Stimulated activated memory B cell treated with anti-CD40 and anti-IgM and Interleukin-4, amounts not matched to agents 10 μg/mL and 1 μg/mL and 100 μg/mL, for 72 hours (primary cell): Measurements from ENCODE around the gene SNRNP27.
A peak's percentile ranks its signal among the peaks of the same experiment; 100 is the strongest.

ENCODE experiments used
- ATAC-seq: fragments of 150-1000 bp; cut with Tn5 transposase; 2 replicates; pipeline ENCODE4 v1.10.0; 2021
- H3K27ac Mint-ChIP-seq: one replicate; pipeline ENCODE4 v1.8.0; 2022; ENCODE audit warnings: mild to moderate bottlenecking, mixed read lengths
- H3K27me3 Mint-ChIP-seq: one replicate; pipeline ENCODE4 v1.8.0; 2022; ENCODE audit warnings: mixed read lengths
- H3K36me3 Mint-ChIP-seq: one replicate; pipeline ENCODE4 v1.8.0; 2022; ENCODE audit warnings: mixed read lengths
- H3K4me1 Mint-ChIP-seq: one replicate; pipeline ENCODE4 v1.8.0; 2022; ENCODE audit warnings: mixed read lengths
- H3K4me3 Mint-ChIP-seq: one replicate; pipeline ENCODE4 v1.8.0; 2022; ENCODE audit warnings: mild to moderate bottlenecking, moderate library complexity, mixed read lengths
- H3K9me3 Mint-ChIP-seq: one replicate; pipeline ENCODE4 v1.8.0; 2022; ENCODE audit warnings: mixed read lengths

SNRNP27 gene

DNA sequence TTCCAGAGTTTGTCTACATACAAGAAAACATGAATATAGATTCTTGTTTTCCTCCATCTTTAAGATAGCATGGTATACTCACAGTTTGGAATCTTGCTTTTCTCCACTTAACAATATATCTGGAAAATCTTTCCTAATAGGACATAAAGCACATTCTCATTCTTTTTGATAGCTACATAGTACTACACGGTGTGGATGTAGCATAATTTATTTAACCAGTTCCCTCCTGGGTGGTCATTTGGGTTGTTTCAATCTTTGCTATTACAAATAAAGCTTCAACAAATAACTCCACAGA, 40.8 kb downstream of the SNRNP27 start:
- H3K9me3 Mint-ChIP-seq: no peaks in the 10 kb centered on the region
- no peak overlapping the region for H3K4me3 Mint-ChIP-seq
- H3K27ac Mint-ChIP-seq: peak overlapping the region; percentile 26
- no peaks in the 10 kb centered on the region for H3K27me3 Mint-ChIP-seq
- H3K36me3 Mint-ChIP-seq: peaks cover 51% of the 10 kb centered on the region
- H3K4me1 Mint-ChIP-seq: peaks cover 22% of the 10 kb centered on the region
- ATAC-seq: no peak

DNA sequence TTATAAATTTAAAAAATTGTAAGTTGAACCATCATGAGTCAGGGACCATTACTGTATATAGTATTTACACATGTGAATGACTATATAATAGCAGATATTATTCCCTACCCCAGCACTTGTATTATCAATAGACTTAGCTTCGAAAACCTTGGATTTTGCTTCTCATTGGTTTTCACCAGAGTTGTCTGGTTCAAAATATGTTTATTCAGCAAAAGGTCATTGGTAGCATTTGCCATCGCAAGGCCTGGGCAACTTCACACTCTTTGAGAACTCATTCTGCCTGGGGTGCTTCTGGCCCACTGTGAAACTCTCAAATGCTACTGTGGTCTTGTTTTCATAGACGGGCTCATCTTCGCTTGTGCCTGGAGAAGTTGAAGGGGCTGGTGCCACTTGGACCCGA, 41.3 kb downstream of the SNRNP27 start:
- H3K9me3 Mint-ChIP-seq: no peaks in the 10 kb centered on the region
- H3K4me1 Mint-ChIP-seq: peaks cover 22% of the 10 kb centered on the region
- no peak overlapping the region for H3K27ac Mint-ChIP-seq
- ATAC-seq: no peak
- no peak overlapping the region for H3K4me3 Mint-ChIP-seq
- peaks cover 56% of the 10 kb centered on the region for H3K36me3 Mint-ChIP-seq
- no peaks in the 10 kb centered on the region for H3K27me3 Mint-ChIP-seq

DNA sequence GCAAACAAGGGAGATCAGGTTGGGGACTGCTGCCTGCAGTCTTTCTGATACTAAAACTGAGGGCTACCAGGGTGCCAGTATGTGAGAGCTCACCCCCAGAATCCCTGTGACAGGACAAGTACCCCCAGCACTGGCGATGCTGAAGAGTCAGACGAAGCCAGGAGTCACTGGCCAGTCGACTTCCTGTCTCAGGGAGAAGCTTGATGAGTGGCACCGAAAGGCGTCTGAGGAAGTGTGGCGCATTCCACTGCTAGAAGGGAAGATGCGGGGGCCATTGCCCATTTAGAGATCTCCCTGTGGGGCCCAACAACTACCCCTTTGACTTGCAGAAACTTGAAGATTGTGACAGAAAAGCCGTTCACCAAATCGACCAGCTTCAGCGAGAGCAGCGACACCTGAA, 43.1 kb downstream of the SNRNP27 start:
- ATAC-seq: no peak
- Mint-ChIP-seq H3K4me1 (peaks cover 16% of the 10 kb centered on the region), H3K4me3 (no peak overlapping the region), H3K27me3 (no peaks in the 10 kb centered on the region), H3K36me3 (peaks cover 60% of the 10 kb centered on the region), H3K9me3 (no peaks in the 10 kb centered on the region), H3K27ac (no peak overlapping the region)

DNA sequence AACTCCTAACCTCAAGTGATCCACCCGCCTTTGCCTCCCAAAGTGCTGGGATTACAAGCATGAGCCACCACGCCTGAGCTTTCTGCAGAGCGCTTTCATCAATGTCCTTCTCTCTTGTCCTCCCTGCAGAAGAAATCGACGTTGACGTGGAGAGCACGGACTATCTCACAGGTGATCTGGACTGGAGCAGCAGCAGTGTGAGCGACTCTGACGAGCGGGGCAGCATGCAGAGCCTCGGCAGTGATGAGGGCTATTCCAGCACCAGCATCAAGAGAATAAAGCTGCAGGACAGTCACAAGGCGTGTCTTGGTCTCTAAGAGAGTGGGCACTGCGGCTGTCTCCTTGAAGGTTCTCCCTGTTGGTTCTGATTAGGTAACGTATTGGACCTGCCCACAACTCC, 44.2 kb downstream of the SNRNP27 start:
- no peak overlapping the region for H3K4me3 Mint-ChIP-seq
- H3K36me3 Mint-ChIP-seq: peaks cover 67% of the 10 kb centered on the region
- ATAC-seq: no peak
- H3K9me3 Mint-ChIP-seq: no peaks in the 10 kb centered on the region
- peaks cover 11% of the 10 kb centered on the region for H3K4me1 Mint-ChIP-seq
- no peak overlapping the region for H3K27ac Mint-ChIP-seq
- H3K27me3 Mint-ChIP-seq: no peaks in the 10 kb centered on the region

- no peak overlapping the region for H3K4me3 Mint-ChIP-seq
- no peaks in the 10 kb centered on the region for H3K27me3 Mint-ChIP-seq
- H3K9me3 Mint-ChIP-seq: no peaks in the 10 kb centered on the region
- H3K36me3 Mint-ChIP-seq: peaks cover 69% of the 10 kb centered on the region
- no peak overlapping the region for H3K27ac Mint-ChIP-seq
- ATAC-seq: no peak
- peaks cover under 1% of the 10 kb centered on the region for H3K4me1 Mint-ChIP-seq
Observed at GRCh38 chr2:69939722-69940121, 46.0 kb downstream of the SNRNP27 start.

DNA sequence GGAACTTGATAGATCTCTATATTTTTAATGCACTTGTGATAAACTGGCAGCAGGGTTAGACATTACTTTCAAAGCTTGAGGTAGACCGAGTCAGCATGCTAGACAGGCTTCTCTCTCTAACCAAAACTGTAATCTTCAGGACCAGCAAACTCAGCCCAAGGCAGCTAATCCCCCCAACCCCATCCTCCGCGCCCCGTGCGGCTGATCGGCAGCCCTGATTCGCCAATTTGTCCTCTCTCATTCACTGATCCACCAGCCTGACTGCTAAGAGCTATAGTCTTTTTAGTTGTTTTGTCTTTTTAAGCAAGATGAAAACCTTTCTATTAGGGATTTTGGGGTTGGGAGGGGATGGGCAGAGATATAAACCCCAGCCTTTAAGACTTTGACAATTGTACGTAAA, 46.9 kb downstream of the SNRNP27 start:
- H3K9me3 Mint-ChIP-seq: no peaks in the 10 kb centered on the region
- no peak for ATAC-seq
- H3K36me3 Mint-ChIP-seq: peaks cover 67% of the 10 kb centered on the region
- no peak overlapping the region for H3K4me3 Mint-ChIP-seq
- peaks cover 3% of the 10 kb centered on the region for H3K4me1 Mint-ChIP-seq
- H3K27ac Mint-ChIP-seq: no peak overlapping the region
- no peaks in the 10 kb centered on the region for H3K27me3 Mint-ChIP-seq

- H3K9me3 Mint-ChIP-seq: no peaks in the 10 kb centered on the region
- no peak overlapping the region for H3K27ac Mint-ChIP-seq
- peaks cover 17% of the 10 kb centered on the region for H3K4me1 Mint-ChIP-seq
- H3K4me3 Mint-ChIP-seq: no peak overlapping the region
- no peak for ATAC-seq
- peaks cover 44% of the 10 kb centered on the region for H3K36me3 Mint-ChIP-seq
- no peaks in the 10 kb centered on the region for H3K27me3 Mint-ChIP-seq
Observed at GRCh38 chr2:69943000-69943842, 49.5 kb downstream of the SNRNP27 start.

DNA sequence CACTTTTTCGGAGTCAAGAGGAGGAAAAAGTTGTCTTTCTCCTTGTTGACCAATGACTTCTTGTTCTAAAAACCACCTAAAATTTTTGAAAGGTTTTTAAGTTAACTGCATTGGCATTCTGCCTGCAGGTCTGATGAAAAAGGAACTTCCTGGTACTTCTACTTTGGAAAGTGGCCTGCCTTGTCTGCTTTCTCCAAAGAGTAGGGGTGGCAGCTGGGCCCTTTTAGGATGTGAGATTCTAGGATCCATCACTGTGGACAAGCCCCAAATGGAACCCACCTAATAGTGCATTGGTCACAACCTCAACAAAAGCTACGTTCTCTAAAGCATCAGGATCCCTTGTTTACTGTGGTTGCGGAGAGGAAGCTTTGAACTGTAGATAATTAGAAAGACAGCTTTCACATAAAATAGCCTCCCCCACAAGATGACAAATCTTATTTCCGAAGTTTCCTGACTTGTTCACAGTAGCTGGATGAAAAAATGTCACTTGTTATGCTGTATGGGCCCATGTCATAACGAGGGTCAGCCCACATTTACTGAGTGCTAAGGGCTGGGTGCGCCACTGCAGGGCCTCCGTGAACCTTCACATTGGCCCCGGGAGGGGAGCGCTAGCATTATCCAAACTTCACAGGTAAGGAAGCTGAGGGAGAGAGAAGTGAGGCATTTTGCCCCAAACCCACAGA, 50.2 kb downstream of the SNRNP27 start:
- Mint-ChIP-seq H3K4me3 (no peak overlapping the region), H3K9me3 (no peaks in the 10 kb centered on the region), H3K27me3 (no peaks in the 10 kb centered on the region), H3K4me1 (peaks cover 17% of the 10 kb centered on the region), H3K36me3 (peaks cover 36% of the 10 kb centered on the region), H3K27ac (no peak overlapping the region)
- ATAC-seq: no peak

GRCh38 chr2:69944756-69945155, 51.0 kb downstream of the SNRNP27 start:
- H3K36me3 Mint-ChIP-seq: peaks cover 30% of the 10 kb centered on the region
- no peak for ATAC-seq
- H3K9me3 Mint-ChIP-seq: no peaks in the 10 kb centered on the region
- no peak overlapping the region for H3K27ac Mint-ChIP-seq
- no peaks in the 10 kb centered on the region for H3K27me3 Mint-ChIP-seq
- no peak overlapping the region for H3K4me3 Mint-ChIP-seq
- peaks cover 17% of the 10 kb centered on the region for H3K4me1 Mint-ChIP-seq

DNA sequence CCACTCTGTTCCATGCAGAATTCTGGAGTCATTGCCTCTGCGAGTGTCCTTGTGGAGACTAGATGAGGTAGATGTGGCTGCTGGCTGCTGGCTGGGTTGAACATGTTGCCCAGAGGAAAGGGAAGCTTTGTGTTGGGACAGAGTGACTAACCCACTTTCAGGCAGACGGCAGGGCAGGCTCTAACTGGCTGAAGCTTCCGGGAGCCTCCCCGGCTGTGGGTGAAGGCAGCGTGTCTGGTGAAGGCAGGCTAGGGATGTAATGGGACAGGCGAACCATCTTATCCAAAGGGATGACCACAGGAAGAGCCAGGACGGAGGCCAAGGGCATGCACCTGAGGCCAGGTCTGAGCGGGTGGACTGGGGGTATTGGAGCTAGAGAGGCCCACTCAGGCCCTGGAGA, 51.7 kb downstream of the SNRNP27 start:
- Mint-ChIP-seq H3K4me1 (peaks cover 17% of the 10 kb centered on the region), H3K36me3 (peaks cover 26% of the 10 kb centered on the region), H3K27me3 (no peaks in the 10 kb centered on the region), H3K9me3 (no peaks in the 10 kb centered on the region), H3K4me3 (no peak overlapping the region), H3K27ac (no peak overlapping the region)
- ATAC-seq: no peak

DNA sequence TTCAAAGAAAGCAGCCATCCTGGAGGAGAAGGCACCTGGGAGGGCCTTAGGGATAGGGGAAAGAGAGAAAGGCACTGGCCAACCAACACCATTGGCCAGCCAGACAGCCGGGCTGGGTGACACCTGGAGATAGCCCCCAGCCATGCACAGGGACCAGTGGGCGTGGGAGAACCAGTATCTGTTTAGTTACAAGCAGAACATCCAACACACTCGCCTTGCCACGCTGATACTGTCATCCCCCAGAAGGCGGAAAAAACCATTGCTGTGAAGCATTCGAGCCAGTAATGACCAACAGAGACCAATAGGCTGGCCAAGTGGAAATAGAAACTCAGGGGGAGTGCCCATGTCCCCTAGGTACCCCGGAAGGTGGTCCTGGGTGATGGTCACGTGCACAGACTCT, 52.2 kb downstream of the SNRNP27 start:
- no peak overlapping the region for H3K4me3 Mint-ChIP-seq

DNA sequence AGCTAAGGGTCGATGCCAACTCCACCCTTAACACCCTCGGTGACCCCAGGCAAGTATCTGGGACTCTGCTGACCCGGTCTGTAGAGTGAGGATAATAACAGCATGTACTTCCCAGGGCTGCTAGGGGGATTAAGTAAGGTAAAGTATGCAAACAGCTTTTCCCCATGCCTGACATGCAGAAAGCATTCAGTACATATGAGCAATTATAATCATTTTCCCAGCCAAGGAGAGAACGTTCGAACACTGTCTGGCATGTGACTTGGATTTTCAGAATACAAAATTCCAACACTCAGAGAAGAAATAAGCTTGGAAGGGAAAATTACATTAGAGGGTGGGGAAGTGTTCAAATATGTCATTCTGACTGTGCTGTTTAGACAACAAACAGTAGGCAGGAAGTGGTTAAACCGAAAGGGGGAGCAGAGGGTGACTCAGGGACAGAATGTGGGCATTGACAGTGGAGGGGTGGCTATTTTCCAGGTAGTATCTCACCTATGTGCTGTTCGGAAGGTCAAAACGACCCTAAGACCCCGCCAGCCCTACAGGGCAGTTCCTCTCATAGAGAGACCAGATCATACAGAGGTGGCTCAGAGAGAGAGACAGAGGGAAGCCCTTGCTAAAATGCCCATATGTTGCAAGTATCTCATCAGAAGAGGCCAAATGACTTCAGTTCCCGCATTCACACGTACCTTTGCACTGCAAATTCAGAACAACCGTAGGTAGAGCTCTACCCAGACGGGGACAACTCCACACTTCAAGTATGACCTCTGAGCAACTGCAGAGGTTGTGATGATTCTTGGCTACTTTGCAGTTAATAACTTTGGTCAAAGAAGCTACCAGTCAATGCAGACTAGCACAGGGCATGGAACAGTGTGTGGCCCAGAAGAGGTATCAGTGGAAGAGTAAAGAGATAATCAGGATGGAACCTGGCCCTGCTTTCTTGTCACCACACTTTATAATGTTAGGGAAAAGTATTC, 52.9 kb downstream of the SNRNP27 start:
- peak overlapping the region; percentile 48 for H3K27ac Mint-ChIP-seq

More for the DNA sequence above, 52.2 kb downstream of the SNRNP27 start:
- Mint-ChIP-seq H3K27ac (no peak overlapping the region), H3K9me3 (no peaks in the 10 kb centered on the region), H3K4me1 (peaks cover 17% of the 10 kb centered on the region), H3K36me3 (peaks cover 22% of the 10 kb centered on the region), H3K27me3 (no peaks in the 10 kb centered on the region)
- ATAC-seq: no peak

DNA sequence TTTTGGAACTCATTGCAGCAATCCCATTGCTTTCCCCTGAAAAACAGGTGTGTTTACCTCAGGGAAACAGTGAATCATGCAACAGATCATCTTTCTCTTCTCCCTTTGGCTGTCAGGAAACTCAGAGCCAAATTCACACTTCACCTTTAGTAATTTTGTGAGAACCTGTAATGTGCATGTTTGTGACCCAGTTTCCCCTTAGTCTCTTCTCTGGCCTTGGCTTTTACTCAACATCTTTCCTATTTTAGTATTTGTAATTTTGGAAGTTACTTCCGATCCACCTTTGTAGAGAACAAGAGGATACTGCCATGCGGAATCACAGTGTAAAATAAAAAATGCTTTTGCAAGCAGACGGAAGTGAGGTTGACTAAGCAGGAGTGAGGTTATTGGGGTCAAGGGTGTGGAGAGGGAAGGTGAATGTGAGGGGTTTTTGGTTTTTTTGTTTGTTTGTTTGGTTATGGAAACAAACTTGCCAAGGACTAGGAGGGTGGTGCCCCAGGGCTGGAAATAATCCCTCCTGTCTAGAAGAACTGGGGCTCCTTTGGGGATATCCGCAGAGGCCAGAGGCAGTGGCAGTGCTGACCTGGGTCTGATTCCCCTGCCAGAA, 53.7 kb downstream of the SNRNP27 start:
- no peaks in the 10 kb centered on the region for H3K9me3 Mint-ChIP-seq
- H3K4me1 Mint-ChIP-seq: peaks cover 21% of the 10 kb centered on the region
- peak overlapping the region; percentile 48 for H3K27ac Mint-ChIP-seq
- H3K36me3 Mint-ChIP-seq: peaks cover 13% of the 10 kb centered on the region
- H3K4me3 Mint-ChIP-seq: no peak overlapping the region
- no peaks in the 10 kb centered on the region for H3K27me3 Mint-ChIP-seq
- ATAC-seq: no peak

More for the DNA sequence above, 52.9 kb downstream of the SNRNP27 start:
- peak; percentile 69 for ATAC-seq
- Mint-ChIP-seq H3K4me1 (peaks cover 17% of the 10 kb centered on the region), H3K36me3 (peaks cover 21% of the 10 kb centered on the region), H3K4me3 (no peak overlapping the region), H3K27me3 (no peaks in the 10 kb centered on the region), H3K9me3 (no peaks in the 10 kb centered on the region)

DNA sequence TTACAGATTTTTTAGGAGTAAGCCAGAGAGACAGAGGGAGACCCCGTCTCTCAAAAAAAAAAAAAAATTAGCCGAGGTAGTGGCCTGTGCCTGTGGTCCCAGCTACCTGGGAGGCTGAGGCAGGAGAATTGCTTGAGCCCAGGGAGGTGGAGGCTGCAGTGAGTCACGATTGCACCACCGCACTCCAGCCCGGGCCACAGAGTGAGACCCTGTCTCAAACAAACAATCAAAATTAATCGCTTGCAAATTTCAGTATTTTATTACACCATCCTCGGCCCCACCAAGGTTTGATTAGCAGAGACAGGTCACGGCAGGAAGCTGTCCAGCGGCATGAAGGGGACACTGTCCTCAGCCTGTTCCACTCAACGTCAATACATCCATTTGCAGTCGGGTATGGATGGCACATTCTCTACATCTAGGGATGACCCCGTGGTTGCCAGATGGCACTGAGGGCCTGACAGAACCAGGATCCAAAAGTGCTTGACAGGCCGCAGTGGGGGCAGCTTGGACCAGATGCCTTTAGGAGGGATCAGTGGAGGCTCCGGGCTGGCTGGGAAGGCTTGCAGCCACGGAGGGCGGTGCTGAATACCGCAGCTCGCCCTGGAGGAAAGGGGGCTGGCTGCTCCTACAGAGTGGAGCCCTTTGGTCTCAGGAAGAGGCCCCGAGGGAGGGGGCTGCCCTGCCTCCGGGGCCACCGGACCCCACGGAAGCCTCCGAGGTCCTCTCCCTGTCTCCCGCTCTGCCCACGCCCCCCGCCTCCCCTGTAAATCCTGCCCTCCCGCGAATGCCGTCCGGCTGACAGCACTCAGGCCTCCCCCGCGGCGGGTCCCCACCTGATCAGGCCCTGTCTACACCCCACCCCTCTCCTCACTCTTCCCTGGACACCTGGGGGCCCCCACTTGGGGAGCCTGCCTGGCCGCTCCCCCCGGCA, 54.5 kb downstream of the SNRNP27 start:
- Mint-ChIP-seq H3K9me3 (no peaks in the 10 kb centered on the region), H3K36me3 (peaks cover 7% of the 10 kb centered on the region), H3K27ac (no peak overlapping the region), H3K4me3 (no peak overlapping the region), H3K27me3 (no peaks in the 10 kb centered on the region), H3K4me1 (peaks cover 28% of the 10 kb centered on the region)
- ATAC-seq: peak; percentile 25
